Loucy (cell line): ENCODE results near the gene ART1.

ENCODE experiments used
- H2AFZ ChIP-seq: fragments of 200-600 bp; sonication (generic); 2 replicates; pipeline ENCODE4 v1.6.0; 2016; ENCODE audit warnings: antibody characterized with exemption, mild to moderate bottlenecking, low read length, moderate library complexity
- H3F3A ChIP-seq: fragments of 200-600 bp; 2 replicates; pipeline ENCODE4 v1.6.0; 2016; ENCODE audit warnings: antibody characterized with exemption, low read depth, mild to moderate bottlenecking
- H3K27me3 ChIP-seq: fragments of 200-600 bp; sonication (generic); 2 replicates; pipeline ENCODE4 v1.6.1; 2014; ENCODE audit warnings: low read length, mild to moderate bottlenecking; ENCODE audit not compliant: insufficient read depth, poor library complexity, severe bottlenecking
- H3K36me3 ChIP-seq: fragments of 200-600 bp; sonication (generic); 2 replicates; pipeline ENCODE4 v1.6.1; 2016; ENCODE audit warnings: low read length; ENCODE audit not compliant: insufficient read depth
- H3K4me1 ChIP-seq: fragments of 200-600 bp; sonication (generic); 2 replicates; pipeline ENCODE4 v1.5.1; 2014; ENCODE audit warnings: low read length, mild to moderate bottlenecking; ENCODE audit not compliant: insufficient read depth, poor library complexity, severe bottlenecking
- H3K4me2 ChIP-seq: fragments of 200-600 bp; sonication (generic); 2 replicates; pipeline ENCODE4 v1.6.0; 2014; ENCODE audit warnings: antibody characterized with exemption, low read length, low read depth, mild to moderate bottlenecking; ENCODE audit not compliant: poor library complexity, severe bottlenecking
- H3K4me3 ChIP-seq: fragments of 200-600 bp; sonication (generic); 2 replicates; pipeline ENCODE4 v1.5.1; 2014; ENCODE audit warnings: low read length, mild to moderate bottlenecking, mixed read lengths; ENCODE audit not compliant: poor library complexity, severe bottlenecking
- H3K79me2 ChIP-seq: fragments of 200-600 bp; sonication (generic); 2 replicates; pipeline ENCODE4 v1.6.1; 2014; ENCODE audit warnings: low read length; ENCODE audit not compliant: insufficient read depth
- H3K9ac ChIP-seq: fragments of 200-600 bp; sonication (generic); 2 replicates; pipeline ENCODE4 v1.6.0; 2014; ENCODE audit warnings: mild to moderate bottlenecking, low read depth, low read length, moderate library complexity; ENCODE audit not compliant: poor library complexity, severe bottlenecking
- H3K9me2 ChIP-seq: fragments of 200-600 bp; sonication (generic); replicated peaks from 2 replicates; pipeline ENCODE4 v1.6.1; 2016; ENCODE audit warnings: low read depth, low read length, mixed read lengths
- H3K9me3 ChIP-seq: fragments of 200-600 bp; sonication (generic); 2 replicates; pipeline ENCODE4 v1.6.1; 2014; ENCODE audit warnings: mild to moderate bottlenecking, antibody characterized with exemption, low read length, low read depth; ENCODE audit not compliant: insufficient read depth
- H4K20me1 ChIP-seq: fragments of 200-600 bp; sonication (generic); 2 replicates; pipeline ENCODE4 v1.6.0; 2014; ENCODE audit warnings: antibody characterized with exemption, low read length, mild to moderate bottlenecking; ENCODE audit not compliant: insufficient read depth, poor library complexity, severe bottlenecking
- EZH2phosphoT487 ChIP-seq: fragments of 200-600 bp; IDR thresholded peaks from 2 replicates; pipeline ENCODE4 v1.6.1; 2018; ENCODE audit warnings: antibody characterized with exemption, mild to moderate bottlenecking, moderate library complexity, borderline replicate concordance
- TF ChIP-seq, protein P1 (sequence below): fragments of 200-600 bp; sonication (generic); conservative IDR thresholded peaks from 2 replicates; pipeline ENCODE4 v1.5.1; 2014; ENCODE audit warnings: mild to moderate bottlenecking, antibody characterized with exemption, low read length

Gene ART1

GRCh38 chr11:3617990-3618389 is 26.9 kb upstream of the ART1 start:
- Histone ChIP-seq H3K79me2 (no peaks in the 10 kb centered on the region), H4K20me1 (no peaks in the 10 kb centered on the region), H3K4me3 (no peak overlapping the region), H3K4me1 (no peaks in the 10 kb centered on the region), H3K9me2 (no peaks in the 10 kb centered on the region), H3K36me3 (no peaks in the 10 kb centered on the region), H3F3A (no peaks in the 10 kb centered on the region), H2AFZ (no peak overlapping the region), H3K4me2 (no peak overlapping the region), H3K27me3 (no peaks in the 10 kb centered on the region), H3K9ac (no peak overlapping the region), H3K9me3 (no peaks in the 10 kb centered on the region)
- TF ChIP-seq EZH2phosphoT487 = no peak
- TF ChIP-seq, protein P1, sequence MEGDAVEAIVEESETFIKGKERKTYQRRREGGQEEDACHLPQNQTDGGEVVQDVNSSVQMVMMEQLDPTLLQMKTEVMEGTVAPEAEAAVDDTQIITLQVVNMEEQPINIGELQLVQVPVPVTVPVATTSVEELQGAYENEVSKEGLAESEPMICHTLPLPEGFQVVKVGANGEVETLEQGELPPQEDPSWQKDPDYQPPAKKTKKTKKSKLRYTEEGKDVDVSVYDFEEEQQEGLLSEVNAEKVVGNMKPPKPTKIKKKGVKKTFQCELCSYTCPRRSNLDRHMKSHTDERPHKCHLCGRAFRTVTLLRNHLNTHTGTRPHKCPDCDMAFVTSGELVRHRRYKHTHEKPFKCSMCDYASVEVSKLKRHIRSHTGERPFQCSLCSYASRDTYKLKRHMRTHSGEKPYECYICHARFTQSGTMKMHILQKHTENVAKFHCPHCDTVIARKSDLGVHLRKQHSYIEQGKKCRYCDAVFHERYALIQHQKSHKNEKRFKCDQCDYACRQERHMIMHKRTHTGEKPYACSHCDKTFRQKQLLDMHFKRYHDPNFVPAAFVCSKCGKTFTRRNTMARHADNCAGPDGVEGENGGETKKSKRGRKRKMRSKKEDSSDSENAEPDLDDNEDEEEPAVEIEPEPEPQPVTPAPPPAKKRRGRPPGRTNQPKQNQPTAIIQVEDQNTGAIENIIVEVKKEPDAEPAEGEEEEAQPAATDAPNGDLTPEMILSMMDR = no peak

DNA sequence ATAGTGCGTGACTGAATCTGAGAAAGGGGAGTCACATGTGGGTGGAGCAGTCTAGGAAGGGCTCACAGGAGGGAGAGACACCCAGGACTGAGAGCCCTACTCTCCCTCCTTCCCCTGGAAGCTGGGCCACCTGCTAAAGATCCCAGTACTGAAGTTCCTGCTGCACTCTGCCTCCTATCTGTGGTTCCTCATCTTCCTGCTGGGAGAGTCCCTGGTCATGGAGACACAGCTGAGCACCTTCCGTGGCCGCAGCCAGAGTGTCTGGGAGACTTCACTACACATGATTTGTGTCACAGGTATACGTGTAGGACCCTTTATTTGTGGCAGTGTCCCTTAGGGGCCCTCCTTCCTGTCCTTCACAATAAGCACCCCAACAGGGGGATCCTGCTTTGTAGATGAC is 22.4 kb upstream of the ART1 start:
- Histone ChIP-seq H4K20me1 (no peaks in the 10 kb centered on the region), H3K79me2 (no peaks in the 10 kb centered on the region), H2AFZ (no peak overlapping the region), H3K4me1 (no peaks in the 10 kb centered on the region), H3K9me3 (no peaks in the 10 kb centered on the region), H3K4me3 (no peak overlapping the region), H3K9ac (no peak overlapping the region), H3K4me2 (no peak overlapping the region), H3K9me2 (no peaks in the 10 kb centered on the region), H3F3A (no peaks in the 10 kb centered on the region), H3K27me3 (no peaks in the 10 kb centered on the region), H3K36me3 (no peaks in the 10 kb centered on the region)
- TF ChIP-seq, protein P1 = no peak
- no peak for TF ChIP-seq EZH2phosphoT487

GRCh38 chr11:3623121-3623520 is 21.8 kb upstream of the ART1 start:
- Histone ChIP-seq H2AFZ (no peak overlapping the region), H3K9me3 (no peaks in the 10 kb centered on the region), H3K4me3 (no peak overlapping the region), H3K27me3 (no peaks in the 10 kb centered on the region), H3K9ac (no peak overlapping the region), H3F3A (no peaks in the 10 kb centered on the region), H3K36me3 (no peaks in the 10 kb centered on the region), H4K20me1 (no peaks in the 10 kb centered on the region), H3K79me2 (no peaks in the 10 kb centered on the region), H3K4me1 (no peaks in the 10 kb centered on the region), H3K4me2 (no peak overlapping the region), H3K9me2 (no peaks in the 10 kb centered on the region)
- TF ChIP-seq, protein P1 = no peak
- TF ChIP-seq EZH2phosphoT487 = no peak
